Lung (tissue), 12 donors: ENCODE results near the gene RALGPS1. TPM values are rescaled to one million over a fixed set of nuclear protein-coding genes. Genes with fewer than 3 reads are reported as not detected.

ENCODE experiments used
- ATAC-seq: fragments of 200-7000 bp; cut with Tn5 transposase; one replicate; pipeline ENCODE4 v1.9.1; 2020; ENCODE audit warnings: moderate number of reproducible peaks; ENCODE audit not compliant: insufficient read depth, low FRiP score
- DNase-seq, 3 donors: peaks; one replicate each; pipeline ENCODE4 v3.0.0-alpha.2; 2013 to 2017
- H3K27ac ChIP-seq, 2 donors: one replicate each; pipeline ENCODE4 v1.5.1; 2013; ENCODE audit warnings: mild to moderate bottlenecking in 2 of 2, moderate library complexity in 2 of 2, control low read depth in 1 of 2, inconsistent platforms in 1 of 2, low read depth in 1 of 2, low read length in 1 of 2
- H3K27me3 ChIP-seq, 3 donors: one replicate each; pipeline ENCODE4 v1.5.1; 2013; ENCODE audit warnings: low read length in 2 of 3; ENCODE audit not compliant: control insufficient read depth in 3 of 3, insufficient read depth in 3 of 3
- H3K36me3 ChIP-seq, 4 donors: one replicate each; pipeline ENCODE4 v1.5.1; 2013; ENCODE audit warnings: low read length in 4 of 4, mild to moderate bottlenecking in 1 of 4, moderate library complexity in 1 of 4; ENCODE audit not compliant: control insufficient read depth in 4 of 4, insufficient read depth in 4 of 4
- H3K4me1 ChIP-seq, 5 donors: one replicate each; pipeline ENCODE4 v1.5.1; 2013; ENCODE audit warnings: low read length in 5 of 5, mild to moderate bottlenecking in 2 of 5, moderate library complexity in 1 of 5; ENCODE audit not compliant: control insufficient read depth in 5 of 5, insufficient read depth in 5 of 5
- H3K4me3 ChIP-seq: one replicate; pipeline ENCODE4 v1.5.1; 2013; ENCODE audit warnings: mild to moderate bottlenecking, control low read depth, moderate library complexity
- H3K9ac ChIP-seq, 2 donors: one replicate each; pipeline ENCODE4 v1.5.1; 2013; ENCODE audit warnings: low read length in 2 of 2, control low read depth in 1 of 2; ENCODE audit not compliant: insufficient read depth in 1 of 2
- H3K9me3 ChIP-seq, 4 donors: one replicate each; pipeline ENCODE4 v1.5.1; 2013; ENCODE audit warnings: low read length in 3 of 4, mild to moderate bottlenecking in 1 of 4, moderate library complexity in 1 of 4; ENCODE audit not compliant: control insufficient read depth in 4 of 4, insufficient read depth in 3 of 4
- WGBS, 2 donors: extraction: QIAGEN DNeasy Blood & Tissue Kit; methylation state at CpG; one replicate each; pipeline ENCODE4 v1.1.7; 2013; 5-methylcytosine and 5-hydroxymethylcytosine counted together
- polyA plus RNA-seq, 2 donors: library from polyadenylated mRNA; stranded (reverse); fragments of 200-250 nt; gene quantifications; one replicate each; pipeline ENCODE4 v1.2.1, GENCODE V29; 2013
- total RNA-seq, 2 donors: library from RNA; depleted of rRNA in 1 of 2; stranded (reverse); fragments of >200 nt in 1 of 2; gene quantifications; one replicate each; pipeline ENCODE4 v1.2.1, GENCODE V29; 2014 to 2021
- TF ChIP-seq, protein P1 (sequence below): IDR thresholded peaks from 2 replicates; pipeline ENCODE4 v1.5.1; 2012; ENCODE audit warnings: mild to moderate bottlenecking; ENCODE audit errors: control extremely low read depth, extremely low read depth
- donor health status: control.
- donor health status: control.
- donor health status: Bipolar disorder and iron deficiency.
- donor health status: healthy.
- donor health status: DM: yes; HTN: yes; CAD: no.

Gene RALGPS1
- total and polyA plus RNA-seq, 4 donors: 3.5 to 30.3 (median 11.9) TPM

DNA sequence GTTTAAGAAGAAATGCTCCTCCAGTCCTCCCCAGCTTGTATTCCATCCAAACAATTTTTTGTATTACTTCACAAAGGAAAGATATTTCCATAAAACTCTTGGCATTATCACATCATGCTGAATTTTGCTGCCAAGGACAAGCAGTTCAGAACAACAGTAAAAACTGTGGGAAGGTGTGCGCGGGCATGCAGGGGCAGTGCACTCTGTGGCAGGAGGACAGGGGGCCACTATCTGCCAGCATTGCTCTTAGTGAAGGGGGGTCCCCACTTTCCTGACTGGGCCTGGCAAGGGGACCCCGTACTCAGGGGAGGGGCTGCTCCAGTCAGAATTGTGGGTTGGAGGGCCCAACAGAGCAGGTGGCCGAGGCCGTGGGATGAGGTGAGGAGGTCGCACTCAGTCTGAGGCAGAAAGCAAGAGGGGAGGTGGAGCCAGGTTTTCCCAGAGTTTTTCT, 175.1 kb downstream of the RALGPS1 start:
- TF ChIP-seq, protein P1, sequence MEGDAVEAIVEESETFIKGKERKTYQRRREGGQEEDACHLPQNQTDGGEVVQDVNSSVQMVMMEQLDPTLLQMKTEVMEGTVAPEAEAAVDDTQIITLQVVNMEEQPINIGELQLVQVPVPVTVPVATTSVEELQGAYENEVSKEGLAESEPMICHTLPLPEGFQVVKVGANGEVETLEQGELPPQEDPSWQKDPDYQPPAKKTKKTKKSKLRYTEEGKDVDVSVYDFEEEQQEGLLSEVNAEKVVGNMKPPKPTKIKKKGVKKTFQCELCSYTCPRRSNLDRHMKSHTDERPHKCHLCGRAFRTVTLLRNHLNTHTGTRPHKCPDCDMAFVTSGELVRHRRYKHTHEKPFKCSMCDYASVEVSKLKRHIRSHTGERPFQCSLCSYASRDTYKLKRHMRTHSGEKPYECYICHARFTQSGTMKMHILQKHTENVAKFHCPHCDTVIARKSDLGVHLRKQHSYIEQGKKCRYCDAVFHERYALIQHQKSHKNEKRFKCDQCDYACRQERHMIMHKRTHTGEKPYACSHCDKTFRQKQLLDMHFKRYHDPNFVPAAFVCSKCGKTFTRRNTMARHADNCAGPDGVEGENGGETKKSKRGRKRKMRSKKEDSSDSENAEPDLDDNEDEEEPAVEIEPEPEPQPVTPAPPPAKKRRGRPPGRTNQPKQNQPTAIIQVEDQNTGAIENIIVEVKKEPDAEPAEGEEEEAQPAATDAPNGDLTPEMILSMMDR: no peak
- peak overlapping the region in 1 of 2 donors; percentile 40 for H3K27ac ChIP-seq
- H3K9ac ChIP-seq: no peak overlapping the region
- H3K4me3 ChIP-seq: no peak overlapping the region
- DNase-seq (no peak), ATAC-seq (no peak)
- H3K9me3 ChIP-seq: no peaks in the 10 kb centered on the region
- no peaks in the 10 kb centered on the region for H3K27me3 ChIP-seq
- 91 to 93% methylated on average over 6 of the region's 6 CpGs for WGBS, 2 donors
- H3K36me3 ChIP-seq: peaks cover 0 to 26% (median 11%) of the 10 kb centered on the region in 4 donors
- peaks cover 0 to 9% (median 0%) of the 10 kb centered on the region in 5 donors for H3K4me1 ChIP-seq

- no peak overlapping the region for H3K27ac ChIP-seq
- no peaks in the 10 kb centered on the region for H3K27me3 ChIP-seq
- WGBS, 2 donors: 90 to 93% methylated on average over 6 of the region's 6 CpGs
- DNase-seq (no peak), ATAC-seq (peak; percentile 34)
- peaks cover 0 to 26% (median 11%) of the 10 kb centered on the region in 4 donors for H3K36me3 ChIP-seq
- H3K9ac ChIP-seq: no peak overlapping the region
- no peak overlapping the region for H3K4me3 ChIP-seq
- no peaks in the 10 kb centered on the region for H3K9me3 ChIP-seq
- H3K4me1 ChIP-seq: peaks cover 0 to 9% (median 0%) of the 10 kb centered on the region in 5 donors
- TF ChIP-seq, protein P1: no peak
These were observed 175.9 kb downstream of the RALGPS1 start for GRCh38 chr9:127090341-127090985.

DNA sequence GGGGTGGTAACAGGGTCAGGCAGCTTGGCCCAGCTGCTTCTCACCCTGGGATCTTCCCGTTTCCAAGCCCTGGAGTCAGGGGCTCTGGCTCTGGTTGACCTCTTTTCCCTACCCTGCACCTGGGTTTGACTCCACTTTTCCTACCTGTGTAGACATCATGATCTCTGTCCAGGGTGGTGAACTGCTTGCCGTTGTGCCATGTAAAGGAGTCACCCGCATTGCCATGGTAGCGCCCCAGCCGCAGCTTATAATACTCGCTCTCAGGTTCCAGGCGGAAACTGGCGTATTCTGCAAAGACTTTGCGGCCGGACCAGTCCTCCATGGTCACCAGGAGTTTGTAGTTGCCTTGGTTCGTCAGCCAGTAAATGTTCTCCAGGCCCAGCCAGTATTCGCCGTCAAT, 176.9 kb downstream of the RALGPS1 start:
- WGBS, 2 donors: 97 to 98% methylated on average over 13 of the region's 13 CpGs

More for the DNA sequence above, 176.9 kb downstream of the RALGPS1 start:
- H3K4me1 ChIP-seq: peaks cover 0 to 5% (median 0%) of the 10 kb centered on the region in 5 donors
- H3K9me3 ChIP-seq: no peaks in the 10 kb centered on the region
- ATAC-seq: no peak
- H3K4me3 ChIP-seq: no peak overlapping the region
- peaks cover 0 to 26% (median 11%) of the 10 kb centered on the region in 4 donors for H3K36me3 ChIP-seq
- no peak overlapping the region for H3K9ac ChIP-seq
- H3K27me3 ChIP-seq: no peaks in the 10 kb centered on the region
- no peak for DNase-seq
- no peak overlapping the region for H3K27ac ChIP-seq
- TF ChIP-seq, protein P1: no peak
